ENCODE measurements around the gene PMEPA1. TPM values are rescaled to one million over a fixed set of nuclear protein-coding genes. Genes with fewer than 3 reads are reported as not detected.

Gene PMEPA1
- total RNA-seq, 1 experiment from 2014 or later: 89.8 TPM

- BruUV-seq (replicated peaks): no TSS peak
- Histone ChIP-seq H3K36me3 (ENCODE audit: control insufficient read depth, insufficient read depth, low read length) (no peaks in the 10 kb centered on the region), H3K9me3 (ENCODE audit: control insufficient read depth, insufficient read depth, low read depth, low read length) (no peaks in the 10 kb centered on the region), H3K27ac (ENCODE audit: low read length) (no peak overlapping the region), H3K27me3 (ENCODE audit: control insufficient read depth, insufficient read depth, low read length) (no peaks in the 10 kb centered on the region), H3K4me3 (ENCODE audit: low read depth in 2 of 2, low read length in 2 of 2) (no peak overlapping the region), H3K4me1 (ENCODE audit: control insufficient read depth, insufficient read depth, low read length) (no peaks in the 10 kb centered on the region)
- POLR2A ChIA-PET: no interaction called here
- in situ Hi-C loops (cut with HindIII; ENCODE audit: low pct_unique_long_range_greater_than_20kb, low sequenced_read_pairs): no loop called here
- intact Hi-C loops (cut with micrococcal nuclease; ENCODE audit: unreplicated experiment): no loop called here
- ATAC-seq (no peak), DNase-seq (ENCODE audit: low read depth, low spot score) (no peak)
- TF ChIP-seq CTCF (IDR thresholded peaks at IDR 0.05) (no peak), POLR2AphosphoS5 (IDR thresholded peaks at IDR 0.05; ENCODE audit: low read depth, low read length) (no peak), REST (IDR thresholded peaks at IDR 0.05; ENCODE audit: insufficient read depth in 1 of 2, low read depth in 2 of 2, low read length in 1 of 2) (no peak), TCF7L2 (IDR thresholded peaks at IDR 0.05; ENCODE audit: low read depth, low read length) (no peak), SIN3A (IDR thresholded peaks at IDR 0.05; ENCODE audit: borderline replicate concordance, insufficient read depth, low read depth, low read length) (no peak)
- CTCF ChIA-PET: no interaction called here
These were observed 104.8 kb downstream of the PMEPA1 start for GRCh38 chr20:57605045-57605444.

GRCh38 chr20:57603120-57603519, 106.7 kb downstream of the PMEPA1 start:
- H3K27ac ChIP-seq (ENCODE audit: low read length): no peak overlapping the region
- BruUV-seq (replicated peaks): no TSS peak

More at GRCh38 chr20:57603120-57603519, 106.7 kb downstream of the PMEPA1 start:
- ChIA-PET CTCF (interaction anchor here (0.6 to 0.7 kb wide), 2 partner anchors 12 to 577 kb away, joined by 4 to 5 read pairs; no protein-coding TSS in a partner anchor), POLR2A (interaction anchor here (0.7 kb wide), 1 partner anchor 597 kb away, joined by 6 read pairs; no protein-coding TSS in a partner anchor)
- Histone ChIP-seq H3K36me3 (ENCODE audit: control insufficient read depth, insufficient read depth, low read length) (no peaks in the 10 kb centered on the region), H3K9me3 (ENCODE audit: control insufficient read depth, insufficient read depth, low read depth, low read length) (no peaks in the 10 kb centered on the region), H3K4me3 (ENCODE audit: low read depth in 2 of 2, low read length in 2 of 2) (no peak overlapping the region), H3K27me3 (ENCODE audit: control insufficient read depth, insufficient read depth, low read length) (no peaks in the 10 kb centered on the region), H3K4me1 (ENCODE audit: control insufficient read depth, insufficient read depth, low read length) (no peaks in the 10 kb centered on the region)
- in situ Hi-C loops (cut with HindIII; ENCODE audit: low pct_unique_long_range_greater_than_20kb, low sequenced_read_pairs): no loop called here
- TF ChIP-seq SIN3A (IDR thresholded peaks at IDR 0.05; ENCODE audit: borderline replicate concordance, insufficient read depth, low read depth, low read length) (no peak), REST (IDR thresholded peaks at IDR 0.05; ENCODE audit: insufficient read depth in 1 of 2, low read depth in 2 of 2, low read length in 1 of 2) (no peak), POLR2AphosphoS5 (IDR thresholded peaks at IDR 0.05; ENCODE audit: low read depth, low read length) (no peak), TCF7L2 (IDR thresholded peaks at IDR 0.05; ENCODE audit: low read depth, low read length) (no peak), CTCF (IDR thresholded peaks at IDR 0.05) (no peak)
- intact Hi-C loops (cut with micrococcal nuclease; ENCODE audit: unreplicated experiment): no loop called here
- DNase-seq (ENCODE audit: low read depth, low spot score): no peak
- no peak for ATAC-seq
